Urinary bladder (tissue), 4 donors: ENCODE data around the gene FHAD1. TPM values are rescaled to one million over a fixed set of nuclear protein-coding genes. Genes with fewer than 3 reads are reported as not detected.

Experiments
- DNase-seq: peaks from one replicate; pipeline ENCODE4 v3.0.0-alpha.2; 2015; ENCODE audit errors: extremely low spot score
- H3K27ac ChIP-seq: one replicate; pipeline ENCODE4 v1.5.1; 2013; ENCODE audit warnings: low read depth, mild to moderate bottlenecking, moderate library complexity
- H3K36me3 ChIP-seq: one replicate; pipeline ENCODE4 v1.6.1; 2013; ENCODE audit warnings: mild to moderate bottlenecking, moderate library complexity; ENCODE audit not compliant: insufficient read depth
- H3K4me1 ChIP-seq: one replicate; pipeline ENCODE4 v1.6.1; 2013; ENCODE audit warnings: mild to moderate bottlenecking, moderate library complexity; ENCODE audit not compliant: insufficient read depth
- H3K4me3 ChIP-seq: one replicate; pipeline ENCODE4 v1.5.1; 2013; ENCODE audit warnings: low read depth, low read length
- WGBS: extraction: QIAGEN DNeasy Blood & Tissue Kit; methylation state at CpG from one replicate; pipeline ENCODE4 v1.1.7; 2013; 5-methylcytosine and 5-hydroxymethylcytosine counted together
- polyA plus RNA-seq: library from polyadenylated mRNA; stranded (reverse); fragments of 200-250 nt; gene quantifications from one replicate; pipeline ENCODE4 v1.2.3, GENCODE V29; 2013
- total RNA-seq: library from RNA; depleted of rRNA; stranded (reverse); fragments of >200 nt; gene quantifications from one replicate; pipeline ENCODE4 v1.2.3, GENCODE V29; 2014
- donor health status: healthy with polysubstance abuse.
- donor health status: healthy.

The FHAD1 gene
- total and polyA plus RNA-seq, 2 donors = 0.38 to 2.0 TPM

- Histone ChIP-seq H3K4me1 (no peaks in the 10 kb centered on the region), H3K27ac (no peak overlapping the region), H3K36me3 (no peaks in the 10 kb centered on the region), H3K4me3 (no peak overlapping the region)
- 88% methylated on average over 8 of the region's 8 CpGs for WGBS
- no peak for DNase-seq
These were observed 22.7 kb upstream of the FHAD1 start for GRCh38 chr1:15224259-15224869.

- no peaks in the 10 kb centered on the region for H3K4me1 ChIP-seq
- 74% methylated on average over 4 of the region's 4 CpGs for WGBS
- H3K4me3 ChIP-seq = no peak overlapping the region
- H3K27ac ChIP-seq = no peak overlapping the region
- no peak for DNase-seq
- H3K36me3 ChIP-seq = no peaks in the 10 kb centered on the region
These were observed 22.0 kb upstream of the FHAD1 start for GRCh38 chr1:15224974-15225373.

- no peak for DNase-seq
- Histone ChIP-seq H3K36me3 (no peaks in the 10 kb centered on the region), H3K27ac (no peak overlapping the region), H3K4me3 (no peak overlapping the region), H3K4me1 (no peaks in the 10 kb centered on the region)
- 70% methylated on average over 4 of the region's 4 CpGs for WGBS
These were observed 21.6 kb upstream of the FHAD1 start for GRCh38 chr1:15225461-15225860.

GRCh38 chr1:15226388-15227255 is 20.4 kb upstream of the FHAD1 start:
- DNase-seq = no peak
- Histone ChIP-seq H3K4me3 (no peak overlapping the region), H3K4me1 (no peaks in the 10 kb centered on the region), H3K36me3 (no peaks in the 10 kb centered on the region), H3K27ac (no peak overlapping the region)
- WGBS = 79% methylated on average over 17 of the region's 17 CpGs

GRCh38 chr1:15229707-15230131 is 17.3 kb upstream of the FHAD1 start:
- no peak overlapping the region for H3K27ac ChIP-seq
- H3K36me3 ChIP-seq = no peaks in the 10 kb centered on the region
- H3K4me1 ChIP-seq = no peaks in the 10 kb centered on the region
- 67% methylated on average over 4 of the region's 4 CpGs for WGBS
- no peak for DNase-seq
- H3K4me3 ChIP-seq = no peak overlapping the region

- H3K36me3 ChIP-seq = no peaks in the 10 kb centered on the region
- H3K4me1 ChIP-seq = no peaks in the 10 kb centered on the region
- WGBS = 68% methylated on average over 5 of the region's 5 CpGs
- no peak for DNase-seq
- H3K4me3 ChIP-seq = no peak overlapping the region
- H3K27ac ChIP-seq = no peak overlapping the region
These were observed 15.3 kb upstream of the FHAD1 start for GRCh38 chr1:15231714-15232201.

- H3K36me3 ChIP-seq = no peaks in the 10 kb centered on the region
- DNase-seq = no peak
- H3K4me3 ChIP-seq = no peak overlapping the region
- H3K4me1 ChIP-seq = no peaks in the 10 kb centered on the region
- no peak overlapping the region for H3K27ac ChIP-seq
These were observed 13.3 kb upstream of the FHAD1 start for GRCh38 chr1:15233689-15234088.

- WGBS = 75% methylated on average over 5 of the region's 5 CpGs
- DNase-seq = no peak
- Histone ChIP-seq H3K4me1 (no peaks in the 10 kb centered on the region), H3K4me3 (no peak overlapping the region), H3K27ac (no peak overlapping the region), H3K36me3 (no peaks in the 10 kb centered on the region)
These were observed 10.7 kb upstream of the FHAD1 start for GRCh38 chr1:15236321-15236721.

- no peaks in the 10 kb centered on the region for H3K36me3 ChIP-seq
- no peak overlapping the region for H3K27ac ChIP-seq
- WGBS = 87% methylated on average over 9 of the region's 9 CpGs
- H3K4me3 ChIP-seq = no peak overlapping the region
- no peak for DNase-seq
- no peaks in the 10 kb centered on the region for H3K4me1 ChIP-seq
These were observed 10.3 kb upstream of the FHAD1 start for GRCh38 chr1:15236746-15237145.

- 90% methylated on average over 1 of the region's 1 CpG for WGBS
- H3K4me1 ChIP-seq = no peaks in the 10 kb centered on the region
- H3K4me3 ChIP-seq = no peak overlapping the region
- no peaks in the 10 kb centered on the region for H3K36me3 ChIP-seq
- DNase-seq = no peak
- no peak overlapping the region for H3K27ac ChIP-seq
These were observed 8.2 kb upstream of the FHAD1 start for GRCh38 chr1:15238789-15239188.

GRCh38 chr1:15242766-15243165 is 4.3 kb upstream of the FHAD1 start:
- Histone ChIP-seq H3K27ac (no peak overlapping the region), H3K4me3 (no peak overlapping the region), H3K36me3 (no peaks in the 10 kb centered on the region), H3K4me1 (no peaks in the 10 kb centered on the region)
- DNase-seq = no peak
- 78% methylated on average over 7 of the region's 7 CpGs for WGBS

- Histone ChIP-seq H3K27ac (no peak overlapping the region), H3K4me3 (no peak overlapping the region), H3K4me1 (no peaks in the 10 kb centered on the region), H3K36me3 (no peaks in the 10 kb centered on the region)
- WGBS = 49% methylated on average over 10 of the region's 10 CpGs
- no peak for DNase-seq
These were observed 3.6 kb upstream of the FHAD1 start for GRCh38 chr1:15243275-15244043.

- DNase-seq = no peak
- Histone ChIP-seq H3K4me3 (no peak overlapping the region), H3K4me1 (peaks cover 2% of the 10 kb centered on the region), H3K36me3 (no peaks in the 10 kb centered on the region), H3K27ac (no peak overlapping the region)
- WGBS = 76% methylated on average over 5 of the region's 5 CpGs
These were observed 2.2 kb upstream of the FHAD1 start for GRCh38 chr1:15244813-15245212.
